ENCODE results near the gene NEMF.
"Not testable (repeated sequence)": the region's sequence is repeated elsewhere in the genome, so short reads cannot be mapped to it uniquely, and the experiment has no call there.

Gene NEMF, protein sequence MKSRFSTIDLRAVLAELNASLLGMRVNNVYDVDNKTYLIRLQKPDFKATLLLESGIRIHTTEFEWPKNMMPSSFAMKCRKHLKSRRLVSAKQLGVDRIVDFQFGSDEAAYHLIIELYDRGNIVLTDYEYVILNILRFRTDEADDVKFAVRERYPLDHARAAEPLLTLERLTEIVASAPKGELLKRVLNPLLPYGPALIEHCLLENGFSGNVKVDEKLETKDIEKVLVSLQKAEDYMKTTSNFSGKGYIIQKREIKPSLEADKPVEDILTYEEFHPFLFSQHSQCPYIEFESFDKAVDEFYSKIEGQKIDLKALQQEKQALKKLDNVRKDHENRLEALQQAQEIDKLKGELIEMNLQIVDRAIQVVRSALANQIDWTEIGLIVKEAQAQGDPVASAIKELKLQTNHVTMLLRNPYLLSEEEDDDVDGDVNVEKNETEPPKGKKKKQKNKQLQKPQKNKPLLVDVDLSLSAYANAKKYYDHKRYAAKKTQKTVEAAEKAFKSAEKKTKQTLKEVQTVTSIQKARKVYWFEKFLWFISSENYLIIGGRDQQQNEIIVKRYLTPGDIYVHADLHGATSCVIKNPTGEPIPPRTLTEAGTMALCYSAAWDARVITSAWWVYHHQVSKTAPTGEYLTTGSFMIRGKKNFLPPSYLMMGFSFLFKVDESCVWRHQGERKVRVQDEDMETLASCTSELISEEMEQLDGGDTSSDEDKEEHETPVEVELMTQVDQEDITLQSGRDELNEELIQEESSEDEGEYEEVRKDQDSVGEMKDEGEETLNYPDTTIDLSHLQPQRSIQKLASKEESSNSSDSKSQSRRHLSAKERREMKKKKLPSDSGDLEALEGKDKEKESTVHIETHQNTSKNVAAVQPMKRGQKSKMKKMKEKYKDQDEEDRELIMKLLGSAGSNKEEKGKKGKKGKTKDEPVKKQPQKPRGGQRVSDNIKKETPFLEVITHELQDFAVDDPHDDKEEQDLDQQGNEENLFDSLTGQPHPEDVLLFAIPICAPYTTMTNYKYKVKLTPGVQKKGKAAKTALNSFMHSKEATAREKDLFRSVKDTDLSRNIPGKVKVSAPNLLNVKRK

DNA sequence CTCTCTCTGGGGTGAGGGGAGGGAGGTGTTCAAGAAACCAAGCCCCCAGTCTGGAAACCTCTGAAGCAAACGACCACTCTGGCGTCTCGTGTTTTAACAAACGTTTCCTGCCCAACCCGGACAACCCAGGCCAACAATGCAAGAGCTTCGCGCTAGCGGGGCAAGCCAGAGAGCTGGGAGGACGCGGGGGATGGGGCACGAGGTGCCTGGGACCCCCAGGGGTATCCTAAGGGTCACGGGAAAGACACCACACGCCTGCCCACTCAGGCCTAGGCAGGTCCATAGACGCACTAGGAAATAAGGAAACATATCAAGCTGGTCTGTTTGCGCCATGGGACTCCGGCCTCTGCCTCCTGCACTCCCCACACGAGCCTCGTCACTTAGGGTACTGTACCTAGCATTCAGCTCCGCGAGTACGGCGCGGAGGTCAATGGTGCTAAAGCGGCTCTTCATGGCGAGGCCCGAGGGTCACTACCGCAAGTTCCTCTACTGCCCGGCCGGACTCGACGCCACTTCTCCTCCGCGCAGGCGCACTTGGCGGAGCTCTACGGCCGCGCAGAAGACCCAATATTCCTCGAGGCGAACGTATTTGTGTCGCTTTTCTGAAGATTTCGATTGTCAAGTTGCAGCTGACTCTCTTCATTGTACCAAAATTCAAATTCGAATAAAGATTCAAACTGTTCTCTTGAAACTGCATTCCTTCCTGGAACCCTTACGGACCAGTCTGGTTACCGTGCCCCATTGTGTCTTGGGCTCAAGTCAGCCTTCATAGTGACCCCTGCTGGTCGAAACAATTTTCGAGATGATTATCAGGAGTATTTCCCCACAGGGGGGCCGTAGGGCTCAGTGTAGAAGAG is at the start of gene NEMF:
TSS of gene NEMF (minus strand) at position 488 of the 857 bp plus-strand sequence. CDS start at position 453, 35 bp downstream.
- DNase-seq (ENCODE audit: low spot score): peak; percentile 81

DNA sequence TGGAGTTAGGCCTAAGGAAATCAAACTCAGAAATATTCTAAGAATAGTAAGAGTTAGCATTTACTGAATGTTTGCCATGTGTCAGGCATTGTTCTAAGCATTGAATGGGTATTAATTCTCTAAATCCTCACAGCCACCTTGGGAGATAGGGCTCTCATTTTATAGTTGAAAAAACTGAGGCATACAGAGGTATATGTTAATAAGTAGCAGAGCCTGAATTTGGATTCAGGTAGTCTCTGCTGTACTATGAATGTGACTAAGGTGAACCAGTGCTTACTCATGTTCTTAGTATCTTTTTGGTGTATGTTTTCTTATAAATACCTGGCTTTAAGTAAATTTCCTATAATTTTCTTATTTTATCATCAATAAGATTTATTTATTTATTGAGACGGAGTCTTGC is 48.4 kb upstream of the NEMF start:
- no peak for DNase-seq (ENCODE audit: low spot score)

DNA sequence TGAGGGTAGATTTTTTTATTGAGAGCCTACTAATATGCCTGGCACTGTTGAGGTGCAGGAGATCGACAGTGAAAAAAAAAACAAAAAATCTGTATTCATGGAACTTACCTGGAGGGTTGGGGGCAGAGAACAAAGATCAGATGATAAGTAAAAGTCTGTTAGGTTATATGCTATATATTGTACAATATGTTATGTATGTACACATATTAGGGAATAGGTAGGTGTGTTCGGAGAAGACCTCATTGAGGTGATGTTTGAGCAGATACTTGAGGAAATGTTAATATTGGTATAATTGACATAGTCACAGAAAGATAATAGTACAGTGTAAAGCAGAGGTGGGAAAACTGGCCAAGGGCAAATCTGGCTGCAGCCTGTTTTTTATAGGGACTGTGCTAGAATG is 45.9 kb upstream of the NEMF start:
- no peak for DNase-seq (ENCODE audit: low spot score)

DNA sequence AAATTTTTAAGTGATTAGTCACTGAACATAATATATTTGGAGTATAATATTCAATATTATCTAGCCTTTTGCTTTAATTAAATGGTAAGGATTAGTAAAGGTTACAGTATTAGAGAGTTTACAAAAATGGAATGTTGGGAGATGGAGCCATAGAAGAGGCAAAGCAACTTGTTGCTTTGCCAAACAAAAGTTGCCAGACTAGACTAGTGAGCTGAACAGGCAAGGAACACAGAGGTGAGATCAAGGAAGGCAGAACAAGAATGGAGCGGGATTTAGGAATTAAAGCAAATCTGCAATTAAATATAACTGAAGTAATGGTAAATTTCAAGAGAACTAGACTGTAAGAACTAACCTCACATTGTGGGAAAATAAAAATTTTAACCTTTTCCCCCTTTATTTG is 45.4 kb upstream of the NEMF start:
- DNase-seq (ENCODE audit: low spot score): no peak

DNA sequence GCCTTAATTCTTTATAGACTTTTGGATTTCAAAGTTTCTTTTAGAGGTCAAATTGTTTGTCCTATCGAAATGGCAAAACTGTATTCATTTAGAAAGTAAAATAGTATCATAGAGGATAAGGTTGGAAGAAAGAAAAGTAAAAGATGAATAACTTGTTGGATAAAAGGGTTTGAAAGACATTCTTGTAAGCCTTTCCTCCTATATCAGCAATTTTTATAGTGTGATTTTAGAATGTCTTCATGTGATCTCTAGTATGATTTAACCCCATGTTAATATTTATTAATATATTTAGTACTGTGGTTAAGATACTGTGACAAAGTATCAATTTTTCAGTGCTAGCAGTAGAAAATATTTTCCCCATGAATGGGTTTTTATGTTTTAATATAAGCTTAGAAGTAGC is 44.8 kb upstream of the NEMF start:
- no peak for DNase-seq (ENCODE audit: low spot score)

DNA sequence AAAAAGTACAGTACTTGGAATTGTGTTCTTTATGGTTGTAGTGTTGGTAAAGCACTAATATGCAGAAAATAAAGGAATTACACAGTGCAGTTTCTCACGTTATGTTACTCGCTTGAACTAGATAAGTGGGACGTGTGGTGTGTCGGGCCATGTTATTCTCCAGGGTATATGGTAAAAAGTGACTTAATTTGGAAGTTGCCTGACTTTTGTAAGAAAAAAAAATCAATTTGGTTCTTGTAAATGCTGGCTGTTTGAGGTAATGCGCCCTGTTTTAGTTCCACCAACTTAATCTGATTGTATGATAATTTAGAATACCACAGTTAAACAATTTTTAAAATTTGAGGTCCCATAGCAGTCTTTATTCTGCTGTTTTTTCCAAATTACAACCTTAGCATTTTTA is 44.4 kb upstream of the NEMF start:
- no peak for DNase-seq (ENCODE audit: low spot score)

DNA sequence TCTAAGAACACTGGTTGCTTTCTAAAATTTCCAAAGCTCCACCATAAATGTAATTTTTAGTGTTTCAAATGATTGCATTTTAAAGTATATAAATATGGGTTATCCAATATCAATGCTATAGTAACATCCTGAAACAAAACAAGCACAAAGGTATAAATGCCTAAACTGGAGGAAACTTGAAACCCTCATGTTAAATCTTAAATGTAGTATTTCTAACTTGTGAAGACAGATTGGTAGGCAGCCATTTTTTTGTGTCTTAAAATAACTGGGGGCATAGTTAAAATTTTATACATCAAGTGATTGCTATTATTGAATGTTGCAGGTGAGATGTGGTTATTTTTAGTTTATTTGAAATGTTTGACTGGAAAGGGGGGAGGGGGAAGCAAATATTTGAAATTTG is 43.7 kb upstream of the NEMF start:
- not testable (repeated sequence) for DNase-seq (ENCODE audit: low spot score)

DNA sequence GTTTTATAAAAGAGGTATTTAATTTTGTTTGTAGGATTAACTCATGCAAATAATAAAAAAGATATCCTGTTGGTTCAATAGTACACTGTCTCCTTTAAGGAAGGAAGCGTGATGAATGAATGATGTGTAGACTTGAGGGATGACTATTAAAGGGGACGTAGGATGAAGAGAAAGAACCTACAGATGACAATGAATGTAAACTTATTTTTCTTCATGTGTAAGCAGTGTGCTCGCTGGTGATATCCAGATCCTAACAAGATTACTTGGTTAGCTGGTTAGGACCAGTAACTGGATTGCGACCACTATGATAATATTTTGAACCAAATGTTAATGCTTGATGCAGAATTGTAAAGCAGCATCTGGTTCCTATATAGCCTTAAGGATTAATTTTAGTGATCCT is 42.9 kb upstream of the NEMF start:
- DNase-seq (ENCODE audit: low spot score): no peak

DNA sequence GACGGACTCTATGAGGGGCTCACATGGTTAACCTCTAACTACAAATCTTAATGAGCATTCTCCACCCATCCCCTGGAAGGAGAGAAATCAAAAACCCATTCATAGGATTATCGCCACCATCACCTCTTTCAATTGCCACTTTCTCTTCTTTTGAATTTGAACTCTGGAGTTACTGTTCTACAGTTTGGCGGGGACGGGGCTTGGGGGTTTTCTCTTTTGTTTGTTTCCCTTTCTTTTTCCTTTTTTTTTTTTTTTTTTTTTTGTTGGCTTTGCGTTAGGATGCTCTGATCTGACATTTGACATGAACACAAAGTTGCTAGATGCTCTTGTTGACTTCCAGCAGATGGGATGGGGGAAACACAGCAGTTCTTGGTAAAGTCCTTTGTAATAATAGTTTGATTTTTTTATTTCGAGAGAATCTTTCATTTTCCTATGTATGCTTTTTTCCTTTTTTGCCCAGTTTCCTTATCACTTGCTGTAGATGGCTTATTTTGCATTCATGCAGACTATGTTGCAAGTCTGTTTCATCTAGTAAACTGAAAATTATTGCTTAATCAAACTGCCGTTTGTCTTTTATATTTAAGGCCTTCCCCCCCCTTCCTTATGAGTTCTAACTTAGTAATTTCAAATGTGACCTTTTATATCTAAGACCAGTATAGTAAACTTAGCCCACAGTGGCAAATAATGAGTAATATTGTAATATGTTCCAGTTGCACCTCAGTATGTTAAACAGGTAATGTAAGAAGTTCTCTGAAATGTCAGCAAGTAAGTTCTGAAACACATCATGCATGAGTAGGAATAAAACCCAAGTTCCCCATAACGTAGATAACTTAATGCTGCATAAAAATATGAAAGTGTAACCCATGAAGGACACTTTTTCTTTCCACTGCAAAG is 41.9 kb upstream of the NEMF start:
- DNase-seq (ENCODE audit: low spot score): not testable (repeated sequence)

DNA sequence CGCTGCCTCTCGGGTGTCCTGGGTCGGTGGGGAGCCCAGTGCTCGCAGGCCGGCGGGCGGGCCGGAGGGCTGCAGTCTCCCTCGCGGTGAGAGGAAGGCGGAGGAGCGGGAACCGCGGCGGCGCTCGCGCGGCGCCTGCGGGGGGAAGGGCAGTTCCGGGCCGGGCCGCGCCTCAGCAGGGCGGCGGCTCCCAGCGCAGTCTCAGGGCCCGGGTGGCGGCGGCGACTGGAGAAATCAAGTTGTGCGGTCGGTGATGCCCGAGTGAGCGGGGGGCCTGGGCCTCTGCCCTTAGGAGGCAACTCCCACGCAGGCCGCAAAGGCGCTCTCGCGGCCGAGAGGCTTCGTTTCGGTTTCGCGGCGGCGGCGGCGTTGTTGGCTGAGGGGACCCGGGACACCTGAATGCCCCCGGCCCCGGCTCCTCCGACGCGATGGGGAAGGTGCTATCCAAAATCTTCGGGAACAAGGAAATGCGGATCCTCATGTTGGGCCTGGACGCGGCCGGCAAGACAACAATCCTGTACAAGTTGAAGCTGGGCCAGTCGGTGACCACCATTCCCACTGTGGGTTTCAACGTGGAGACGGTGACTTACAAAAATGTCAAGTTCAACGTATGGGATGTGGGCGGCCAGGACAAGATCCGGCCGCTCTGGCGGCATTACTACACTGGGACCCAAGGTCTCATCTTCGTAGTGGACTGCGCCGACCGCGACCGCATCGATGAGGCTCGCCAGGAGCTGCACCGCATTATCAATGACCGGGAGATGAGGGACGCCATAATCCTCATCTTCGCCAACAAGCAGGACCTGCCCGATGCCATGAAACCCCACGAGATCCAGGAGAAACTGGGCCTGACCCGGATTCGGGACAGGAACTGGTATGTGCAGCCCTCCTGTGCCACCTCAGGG is 41.0 kb upstream of the NEMF start:
- DNase-seq (ENCODE audit: low spot score): peak; percentile 73

DNA sequence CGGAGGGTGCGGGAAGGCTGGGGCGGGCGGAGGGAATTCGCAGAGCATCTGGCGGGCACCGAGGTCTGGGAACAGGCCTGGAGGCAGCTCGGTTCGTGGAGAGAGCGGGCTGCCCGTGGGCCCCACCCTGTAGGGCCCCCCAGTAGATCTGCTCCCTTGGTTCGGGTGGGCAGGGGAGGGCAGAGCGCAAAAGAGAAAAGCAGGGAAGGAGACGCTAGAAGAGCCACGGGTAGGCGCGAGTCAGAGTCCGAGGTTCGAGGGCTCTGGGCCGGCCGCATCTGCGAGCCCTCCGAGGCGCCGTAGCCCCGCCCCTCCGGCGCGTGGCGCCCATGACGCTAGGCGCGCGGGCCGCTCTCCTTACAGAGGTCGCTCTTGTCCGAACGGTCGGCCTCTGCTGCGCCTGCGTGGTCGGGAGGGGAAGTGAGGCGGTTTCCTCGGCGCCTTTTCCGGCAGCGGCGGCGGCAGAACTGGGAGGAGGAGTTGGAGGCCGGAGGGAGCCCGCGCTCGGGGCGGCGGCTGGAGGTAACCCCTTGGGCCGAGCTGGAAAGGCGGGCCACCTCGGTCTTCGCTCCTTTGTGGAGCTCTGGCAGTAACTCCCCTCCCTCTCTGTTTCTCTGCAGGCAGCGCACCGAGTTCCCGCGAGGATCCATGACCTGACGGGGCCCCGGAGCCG is 40.2 kb upstream of the NEMF start, which contains the start of gene ARF6:
TSS of gene ARF6 (plus strand) at position 447 of the 673 bp plus-strand sequence. CDS start 655 bp downstream, outside the sequence.
- peak; percentile 96 for DNase-seq (ENCODE audit: low spot score)

DNA sequence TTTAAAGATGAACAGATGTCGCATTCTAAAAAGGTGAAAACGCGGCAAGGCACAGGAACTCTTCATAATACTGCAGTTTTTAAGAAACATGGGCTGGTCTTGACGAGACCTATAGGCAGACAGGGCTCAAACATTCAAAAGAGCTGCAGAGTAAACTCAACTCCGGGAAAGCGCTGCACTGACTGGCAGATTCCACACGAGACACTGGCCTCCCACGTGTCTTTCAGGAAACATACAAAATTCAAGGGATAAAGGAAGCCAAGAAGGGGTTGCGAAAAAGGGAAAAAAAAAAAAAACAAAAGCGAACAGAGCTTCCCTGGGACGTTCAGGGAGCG is 39.7 kb upstream of the NEMF start:
- peak; percentile 75 for DNase-seq (ENCODE audit: low spot score)

DNA sequence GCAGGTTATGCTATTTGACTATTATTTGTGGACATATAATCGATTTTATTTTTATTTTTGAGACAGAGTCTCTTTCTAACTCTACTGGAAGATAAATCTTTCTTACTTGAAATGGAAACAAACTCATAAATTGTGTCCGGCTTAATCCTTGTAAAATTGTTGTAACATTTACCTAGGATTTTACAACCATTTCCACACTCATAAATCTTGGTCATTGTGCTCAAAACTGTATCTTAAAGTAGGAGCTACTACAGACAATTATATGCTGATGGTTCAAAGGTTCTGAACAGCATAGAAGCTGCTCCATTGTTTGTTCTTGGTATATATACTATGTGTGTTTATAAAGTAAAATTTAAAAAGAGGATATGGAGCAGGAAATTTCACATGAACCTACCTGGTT is 35.7 kb upstream of the NEMF start:
- DNase-seq (ENCODE audit: low spot score): no peak

DNA sequence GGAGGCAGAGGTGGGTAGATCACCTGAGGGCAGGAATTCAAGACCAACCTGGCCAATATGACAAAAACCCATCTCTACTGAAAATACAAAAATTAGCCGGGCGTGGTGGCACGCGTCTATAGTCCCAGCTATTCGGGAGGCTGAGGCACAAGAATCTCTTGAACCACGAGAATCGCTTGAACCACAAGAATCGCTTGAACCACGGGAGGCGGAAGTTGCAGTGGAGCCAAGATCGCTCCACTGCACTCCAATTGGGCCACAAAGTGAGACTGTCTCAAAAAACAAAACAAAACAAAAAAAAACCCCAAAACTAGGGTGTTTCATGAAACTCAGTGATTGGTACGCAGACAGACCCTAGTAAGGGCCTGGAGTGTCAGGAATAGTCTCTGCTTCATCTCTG is 33.9 kb upstream of the NEMF start:
- no peak for DNase-seq (ENCODE audit: low spot score)

DNA sequence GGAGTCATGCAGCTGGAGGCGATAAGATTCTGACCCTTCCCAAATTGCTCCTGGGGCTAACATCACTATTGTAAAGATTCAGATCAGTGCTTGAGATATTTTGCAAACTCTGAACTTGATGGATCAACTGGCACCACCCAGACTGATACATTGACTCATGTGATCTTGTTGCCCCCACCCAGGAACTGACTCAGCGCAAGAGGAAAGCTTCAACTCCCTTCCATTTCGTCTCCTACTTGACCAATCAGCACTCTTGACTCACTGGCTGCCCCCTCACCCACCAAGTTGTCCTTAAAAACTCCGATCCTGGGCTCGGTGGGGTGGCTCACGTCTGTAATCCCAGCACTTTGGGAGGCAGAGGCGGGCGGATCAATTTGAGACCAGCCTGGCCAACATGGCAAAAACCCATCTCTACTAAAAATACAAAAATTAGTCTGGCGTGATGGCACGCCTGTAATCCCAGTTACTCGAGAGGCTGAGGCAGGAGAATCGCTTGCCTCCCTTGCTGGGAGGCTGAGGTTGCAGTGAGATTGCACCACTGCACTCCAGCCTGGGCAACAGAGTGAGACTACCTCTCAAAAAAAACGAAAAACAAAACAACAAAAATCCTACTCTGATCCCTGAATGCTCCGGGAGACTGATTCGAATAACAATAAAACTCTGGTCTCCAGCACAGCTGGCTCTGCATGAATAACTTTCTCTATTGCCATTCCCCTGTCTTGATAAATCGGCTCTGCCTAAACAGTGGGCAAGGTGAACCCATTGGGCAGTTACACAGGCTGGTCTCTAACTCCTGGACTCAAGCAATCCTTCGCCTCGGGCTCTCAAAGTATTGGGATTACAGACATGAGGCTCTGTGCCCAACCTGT is 30.5 kb upstream of the NEMF start:
- no peak for DNase-seq (ENCODE audit: low spot score)

DNA sequence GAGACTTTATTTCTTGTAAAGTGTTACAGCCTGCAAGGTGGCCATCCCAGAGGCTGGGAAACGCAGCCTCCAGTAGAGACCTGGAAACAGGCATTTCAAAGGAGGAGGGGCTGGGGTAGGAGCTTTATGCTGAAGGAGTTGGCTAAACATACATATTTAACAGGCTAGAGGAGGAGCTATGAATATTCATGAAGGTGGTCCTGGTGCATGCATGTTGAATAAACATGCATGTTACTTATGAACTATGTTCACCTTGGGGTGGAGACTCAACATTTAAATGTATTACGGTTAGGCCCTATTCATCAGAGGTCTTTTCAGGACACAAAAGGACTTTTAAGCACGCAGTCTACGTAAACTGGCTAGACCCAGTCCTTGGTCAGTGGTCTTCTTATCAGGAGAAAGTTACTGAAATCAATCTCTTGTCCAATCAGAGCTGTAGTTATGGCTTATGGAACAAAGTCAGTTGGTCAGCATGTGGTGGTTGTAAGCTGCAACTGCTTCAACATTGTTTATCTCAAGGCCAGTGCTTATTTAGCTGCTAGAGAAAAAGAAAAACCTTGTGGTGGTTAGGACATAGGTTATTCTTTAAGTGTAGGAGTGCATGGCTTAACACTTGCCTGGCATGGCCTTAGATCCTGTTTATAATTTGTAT is 28.9 kb upstream of the NEMF start:
- DNase-seq (ENCODE audit: low spot score): no peak

DNA sequence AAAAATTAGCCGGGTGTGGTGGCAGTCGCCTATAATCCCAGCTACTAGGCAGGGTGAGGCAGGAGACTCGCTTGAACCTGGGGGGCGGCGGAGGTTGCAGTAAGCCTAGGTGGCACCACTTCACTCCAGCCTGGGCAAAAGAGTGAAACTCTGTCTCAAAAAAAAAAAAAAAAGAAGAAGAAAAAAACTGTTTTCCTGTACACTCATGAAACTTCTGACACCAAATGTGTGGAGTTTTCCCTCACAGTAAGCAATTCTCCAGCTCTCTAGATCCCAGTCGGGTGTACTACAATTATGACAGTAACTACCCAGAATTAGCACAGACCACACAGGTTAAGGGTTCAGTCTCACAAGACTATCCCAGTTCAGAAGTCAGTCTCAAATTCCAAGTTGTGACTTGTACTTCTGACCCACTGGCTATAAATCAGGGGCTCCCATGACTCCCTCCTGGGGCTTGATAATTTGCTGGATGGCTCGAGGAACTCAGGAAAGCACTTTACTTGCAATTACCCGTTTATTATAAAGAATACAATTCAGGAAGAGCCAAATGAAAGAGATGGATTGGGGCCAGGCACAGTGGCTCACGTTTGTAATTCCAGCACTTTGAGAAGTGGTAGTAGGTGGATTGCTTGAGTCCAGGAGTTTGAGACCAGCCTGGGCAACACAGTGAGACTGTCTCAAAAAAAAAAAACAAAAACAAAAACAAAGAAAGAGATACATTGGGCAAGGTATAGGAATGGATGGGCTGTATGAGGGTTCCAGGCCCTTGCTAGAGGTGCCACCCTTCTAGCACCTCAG is 27.9 kb upstream of the NEMF start:
- no peak for DNase-seq (ENCODE audit: low spot score)
